Vagina (tissue), 2 donors: ENCODE measurements around the gene TTC7B.

Experiments used
- CTCF ChIP-seq, 3 experiments: fragments of 450-650 bp in 2 of 3; fragments of 200-600 bp in 1 of 3; sonication (generic) in 1 of 3; IDR thresholded peaks; one replicate each; pipeline ENCODE4 v1.5.1; 2017 to 2019; ENCODE audit warnings: antibody characterized with exemption in 3 of 3, mild to moderate bottlenecking in 2 of 3, moderate library complexity in 2 of 3
- POLR2A ChIP-seq, 2 donors: fragments of 450-650 bp; IDR thresholded peaks; one replicate each; pipeline ENCODE4 v1.6.1; 2017; ENCODE audit warnings: antibody characterized with exemption in 2 of 2, mild to moderate bottlenecking in 2 of 2, moderate library complexity in 2 of 2
- POLR2AphosphoS5 ChIP-seq, 2 donors: sonication (generic); formaldehyde crosslinking; IDR thresholded peaks; one replicate each; pipeline ENCODE4 v1.9.0; 2017; ENCODE audit warnings: antibody characterized with exemption in 2 of 2, mild to moderate bottlenecking in 2 of 2, low read depth in 1 of 2; ENCODE audit not compliant: insufficient read depth in 1 of 2

DNA sequence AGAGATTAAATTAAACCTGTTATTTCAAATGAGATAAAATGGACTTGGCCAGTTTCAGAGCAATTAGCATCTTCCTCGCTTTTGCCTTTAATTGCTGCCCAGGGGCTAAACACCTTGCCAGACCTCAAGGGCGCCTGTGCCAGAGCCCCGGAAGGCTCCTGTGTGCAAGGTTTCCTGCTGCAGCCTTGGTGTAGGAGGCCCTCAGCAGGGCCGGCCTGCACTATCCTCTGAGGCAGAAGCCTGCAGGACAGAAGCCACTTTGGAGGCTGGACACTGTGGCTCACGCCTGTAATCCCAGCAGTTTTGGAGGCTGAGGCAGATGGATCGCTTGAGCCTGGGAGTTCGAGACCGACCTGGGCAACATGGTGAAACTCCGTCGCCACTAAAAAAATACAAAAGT, 269.0 kb downstream of the TTC7B start:
- no peak for TF ChIP-seq CTCF (IDR thresholded peaks at IDR 0.05)
- no peak for TF ChIP-seq POLR2A (IDR thresholded peaks at IDR 0.05)
- no peak for TF ChIP-seq POLR2AphosphoS5 (IDR thresholded peaks at IDR 0.05; ENCODE audit: insufficient read depth in 1 of 2, low read depth in 1 of 2)
